ENCODE results near the gene NASP.

DNA sequence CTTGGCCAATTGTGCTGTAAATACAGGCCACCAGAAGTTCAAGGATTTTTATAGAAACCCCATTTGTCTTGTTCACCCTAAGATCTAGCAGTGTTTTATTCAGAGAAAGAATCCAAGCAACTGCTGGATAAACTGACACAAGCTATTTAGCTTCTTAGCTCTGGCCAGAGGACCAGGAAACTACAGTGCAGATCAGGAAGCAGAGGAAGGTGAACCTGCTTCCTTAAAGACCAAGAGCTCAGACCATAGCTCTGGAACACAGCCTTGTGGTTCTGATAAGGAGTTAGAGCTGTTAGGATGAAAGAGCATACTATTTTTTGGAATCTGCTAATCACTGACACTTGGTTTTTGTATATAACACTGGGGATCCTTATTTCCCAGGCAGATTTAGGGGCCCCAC, 45.2 kb downstream of the NASP start:
- no peak for TF ChIP-seq EZH2 (IDR thresholded peaks at IDR 0.05; ENCODE audit: insufficient read depth, low read length)
- TF ChIP-seq, protein P1, sequence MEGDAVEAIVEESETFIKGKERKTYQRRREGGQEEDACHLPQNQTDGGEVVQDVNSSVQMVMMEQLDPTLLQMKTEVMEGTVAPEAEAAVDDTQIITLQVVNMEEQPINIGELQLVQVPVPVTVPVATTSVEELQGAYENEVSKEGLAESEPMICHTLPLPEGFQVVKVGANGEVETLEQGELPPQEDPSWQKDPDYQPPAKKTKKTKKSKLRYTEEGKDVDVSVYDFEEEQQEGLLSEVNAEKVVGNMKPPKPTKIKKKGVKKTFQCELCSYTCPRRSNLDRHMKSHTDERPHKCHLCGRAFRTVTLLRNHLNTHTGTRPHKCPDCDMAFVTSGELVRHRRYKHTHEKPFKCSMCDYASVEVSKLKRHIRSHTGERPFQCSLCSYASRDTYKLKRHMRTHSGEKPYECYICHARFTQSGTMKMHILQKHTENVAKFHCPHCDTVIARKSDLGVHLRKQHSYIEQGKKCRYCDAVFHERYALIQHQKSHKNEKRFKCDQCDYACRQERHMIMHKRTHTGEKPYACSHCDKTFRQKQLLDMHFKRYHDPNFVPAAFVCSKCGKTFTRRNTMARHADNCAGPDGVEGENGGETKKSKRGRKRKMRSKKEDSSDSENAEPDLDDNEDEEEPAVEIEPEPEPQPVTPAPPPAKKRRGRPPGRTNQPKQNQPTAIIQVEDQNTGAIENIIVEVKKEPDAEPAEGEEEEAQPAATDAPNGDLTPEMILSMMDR (IDR thresholded peaks at IDR 0.05; ENCODE audit: insufficient read depth, low read depth, low read length), result no peak

Measured in astrocyte (in vitro differentiated cells and primary cell).